Neural crest cell (in vitro differentiated cells): ENCODE measurements around the gene PTHLH. TPM values are rescaled to one million over a fixed set of nuclear protein-coding genes. Genes with fewer than 3 reads are reported as not detected.

Source experiments
- DNase-seq: peaks from one replicate; pipeline ENCODE4 v3.0.0; 2021; ENCODE audit warnings: low read depth, mixed read lengths, low spot score
- H3K27ac Mint-ChIP-seq: one replicate; pipeline ENCODE4 v1.8.0; 2021; ENCODE audit warnings: mild to moderate bottlenecking, mixed read lengths; ENCODE audit not compliant: unreplicated experiment
- H3K27me3 Mint-ChIP-seq: 2 replicates; pipeline ENCODE4 v1.8.0; 2021; ENCODE audit warnings: low read depth, mild to moderate bottlenecking, mixed read lengths
- H3K36me3 Mint-ChIP-seq: 2 replicates; pipeline ENCODE4 v1.8.0; 2021; ENCODE audit warnings: low read depth, mild to moderate bottlenecking, mixed read lengths
- H3K4me1 Mint-ChIP-seq: 2 replicates; pipeline ENCODE4 v1.8.0; 2021; ENCODE audit warnings: mixed read lengths
- H3K4me3 Mint-ChIP-seq: one replicate; pipeline ENCODE4 v1.8.0; 2021; ENCODE audit warnings: mild to moderate bottlenecking, mixed read lengths
- H3K9me3 Mint-ChIP-seq: 2 replicates; pipeline ENCODE4 v1.8.0; 2021; ENCODE audit warnings: mixed read lengths
- CTCF ChIP-seq: fragments of 200-600 bp; sonication (generic); conservative IDR thresholded peaks from 2 replicates; pipeline ENCODE4 v1.5.0; 2021; ENCODE audit warnings: antibody characterized with exemption, mild to moderate bottlenecking
- total RNA-seq: library from RNA; stranded (reverse); gene quantifications from 2 replicates; pipeline ENCODE4 v1.2.1, GENCODE V29; 2021

PTHLH gene
- total RNA-seq, 1 donor from 2014 or later, result 0.56 TPM

DNA sequence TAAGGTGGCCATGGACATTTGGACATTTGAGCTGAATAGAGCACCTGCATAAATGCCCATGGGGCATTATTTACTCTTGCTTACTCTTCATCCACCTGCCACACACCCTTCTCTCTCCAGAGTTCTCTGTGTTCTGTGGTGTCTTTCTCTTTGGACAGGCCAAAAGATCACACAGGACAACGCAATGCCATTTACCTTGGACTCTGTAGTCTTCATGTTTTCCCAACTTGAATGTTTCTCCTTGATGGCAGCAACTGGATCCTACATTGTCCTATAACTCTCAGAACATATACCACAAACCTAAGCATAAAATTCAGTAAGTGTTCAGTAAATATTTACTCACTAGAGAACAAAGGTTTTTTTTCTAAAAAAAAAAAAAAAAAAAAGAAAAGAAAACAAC is 41.7 kb upstream of the PTHLH start:
- no peak for DNase-seq
- Mint-ChIP-seq H3K9me3 (peaks cover 8% of the 10 kb centered on the region), H3K36me3 (no peaks in the 10 kb centered on the region), H3K4me3 (no peak overlapping the region), H3K4me1 (no peaks in the 10 kb centered on the region), H3K27ac (no peak overlapping the region), H3K27me3 (no peaks in the 10 kb centered on the region)
- TF ChIP-seq CTCF, result no peak

- no peaks in the 10 kb centered on the region for H3K27me3 Mint-ChIP-seq
Measured at GRCh38 chr12:28012333-28012918, 39.9 kb upstream of the PTHLH start.

GRCh38 chr12:28010036-28010435 is 37.5 kb upstream of the PTHLH start:
- no peaks in the 10 kb centered on the region for H3K4me1 Mint-ChIP-seq
- TF ChIP-seq CTCF, result no peak
- no peaks in the 10 kb centered on the region for H3K27me3 Mint-ChIP-seq
- H3K27ac Mint-ChIP-seq, result no peak overlapping the region
- H3K4me3 Mint-ChIP-seq, result no peak overlapping the region
- H3K9me3 Mint-ChIP-seq, result no peaks in the 10 kb centered on the region
- DNase-seq, result no peak
- H3K36me3 Mint-ChIP-seq, result no peaks in the 10 kb centered on the region

More at GRCh38 chr12:28012333-28012918, 39.9 kb upstream of the PTHLH start:
- Mint-ChIP-seq H3K4me3 (no peak overlapping the region), H3K27ac (peak overlapping the region; percentile 23), H3K4me1 (no peaks in the 10 kb centered on the region), H3K36me3 (no peaks in the 10 kb centered on the region), H3K9me3 (peaks cover 8% of the 10 kb centered on the region)
- DNase-seq, result no peak
- TF ChIP-seq CTCF, result no peak

- no peaks in the 10 kb centered on the region for H3K27me3 Mint-ChIP-seq
- no peaks in the 10 kb centered on the region for H3K4me1 Mint-ChIP-seq
- no peaks in the 10 kb centered on the region for H3K9me3 Mint-ChIP-seq
- H3K36me3 Mint-ChIP-seq, result no peaks in the 10 kb centered on the region
- no peak overlapping the region for H3K4me3 Mint-ChIP-seq
- no peak for DNase-seq
- H3K27ac Mint-ChIP-seq, result no peak overlapping the region
- no peak for TF ChIP-seq CTCF
Measured at GRCh38 chr12:27999970-28000369, 27.4 kb upstream of the PTHLH start.

GRCh38 chr12:27999521-27999920 is 27.0 kb upstream of the PTHLH start:
- no peak overlapping the region for H3K4me3 Mint-ChIP-seq
- no peaks in the 10 kb centered on the region for H3K36me3 Mint-ChIP-seq
- H3K27ac Mint-ChIP-seq, result no peak overlapping the region
- no peak for TF ChIP-seq CTCF
- no peak for DNase-seq
- no peaks in the 10 kb centered on the region for H3K9me3 Mint-ChIP-seq
- no peaks in the 10 kb centered on the region for H3K4me1 Mint-ChIP-seq
- H3K27me3 Mint-ChIP-seq, result no peaks in the 10 kb centered on the region
